Epithelial cell of esophagus (primary cell): ENCODE measurements around the gene GPR173.

Experiments
- DNase-seq: peaks from one replicate; pipeline ENCODE4 v3.0.0; 2010; ENCODE audit warnings: low read depth
- H3K4me3 ChIP-seq: 2 replicates; pipeline ENCODE4 v1.5.1; 2011; ENCODE audit warnings: mild to moderate bottlenecking, low read length, control low read depth
- TF ChIP-seq, protein P1 (sequence below): IDR thresholded peaks from 2 replicates; pipeline ENCODE4 v1.5.1; 2011; ENCODE audit warnings: low read depth, mild to moderate bottlenecking, low read length, control low read depth, inconsistent platforms; ENCODE audit not compliant: insufficient read depth; ENCODE audit errors: missing control alignments

GPR173 gene

DNA sequence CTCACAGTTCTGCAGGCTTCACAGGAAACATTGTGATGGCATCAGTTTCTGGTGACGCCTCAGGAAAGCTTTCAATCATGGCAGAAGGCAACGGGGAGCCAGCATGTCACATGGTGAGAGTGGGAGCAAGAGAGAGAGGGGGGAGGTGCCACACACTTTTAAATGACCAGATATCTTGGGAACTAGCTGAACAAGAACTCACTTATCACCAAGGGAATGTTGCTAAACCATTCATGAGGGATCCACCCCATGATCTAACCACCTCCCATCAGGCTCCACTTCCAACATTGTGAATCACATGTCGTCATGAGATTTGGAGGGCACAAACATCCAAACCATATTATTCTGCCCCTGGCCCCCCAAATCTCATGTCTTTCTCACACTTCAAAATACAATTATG, 43.3 kb upstream of the GPR173 start:
- no peak overlapping the region for H3K4me3 ChIP-seq
- DNase-seq: peak; percentile 29
- TF ChIP-seq, protein P1, sequence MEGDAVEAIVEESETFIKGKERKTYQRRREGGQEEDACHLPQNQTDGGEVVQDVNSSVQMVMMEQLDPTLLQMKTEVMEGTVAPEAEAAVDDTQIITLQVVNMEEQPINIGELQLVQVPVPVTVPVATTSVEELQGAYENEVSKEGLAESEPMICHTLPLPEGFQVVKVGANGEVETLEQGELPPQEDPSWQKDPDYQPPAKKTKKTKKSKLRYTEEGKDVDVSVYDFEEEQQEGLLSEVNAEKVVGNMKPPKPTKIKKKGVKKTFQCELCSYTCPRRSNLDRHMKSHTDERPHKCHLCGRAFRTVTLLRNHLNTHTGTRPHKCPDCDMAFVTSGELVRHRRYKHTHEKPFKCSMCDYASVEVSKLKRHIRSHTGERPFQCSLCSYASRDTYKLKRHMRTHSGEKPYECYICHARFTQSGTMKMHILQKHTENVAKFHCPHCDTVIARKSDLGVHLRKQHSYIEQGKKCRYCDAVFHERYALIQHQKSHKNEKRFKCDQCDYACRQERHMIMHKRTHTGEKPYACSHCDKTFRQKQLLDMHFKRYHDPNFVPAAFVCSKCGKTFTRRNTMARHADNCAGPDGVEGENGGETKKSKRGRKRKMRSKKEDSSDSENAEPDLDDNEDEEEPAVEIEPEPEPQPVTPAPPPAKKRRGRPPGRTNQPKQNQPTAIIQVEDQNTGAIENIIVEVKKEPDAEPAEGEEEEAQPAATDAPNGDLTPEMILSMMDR: no peak

DNA sequence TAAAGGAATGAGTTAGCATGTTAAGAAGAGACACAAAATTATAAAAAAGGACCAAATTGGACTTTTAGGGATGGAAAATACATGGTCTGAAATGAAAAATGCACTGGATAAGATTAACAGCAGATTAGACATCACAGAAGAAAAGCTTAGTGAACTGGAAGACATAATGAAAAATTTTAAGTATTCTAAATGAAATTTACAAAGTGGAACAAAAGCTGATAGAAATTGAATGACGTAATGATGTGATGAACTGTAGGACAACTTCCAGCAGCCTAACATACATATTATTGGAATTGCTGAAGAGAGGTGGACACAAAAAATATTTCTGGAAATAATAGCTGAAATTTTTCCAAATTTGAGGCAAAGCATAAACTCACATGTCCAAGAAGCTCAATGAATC, 39.6 kb upstream of the GPR173 start:
- DNase-seq: no peak
- TF ChIP-seq, protein P1: no peak
- no peak overlapping the region for H3K4me3 ChIP-seq

DNA sequence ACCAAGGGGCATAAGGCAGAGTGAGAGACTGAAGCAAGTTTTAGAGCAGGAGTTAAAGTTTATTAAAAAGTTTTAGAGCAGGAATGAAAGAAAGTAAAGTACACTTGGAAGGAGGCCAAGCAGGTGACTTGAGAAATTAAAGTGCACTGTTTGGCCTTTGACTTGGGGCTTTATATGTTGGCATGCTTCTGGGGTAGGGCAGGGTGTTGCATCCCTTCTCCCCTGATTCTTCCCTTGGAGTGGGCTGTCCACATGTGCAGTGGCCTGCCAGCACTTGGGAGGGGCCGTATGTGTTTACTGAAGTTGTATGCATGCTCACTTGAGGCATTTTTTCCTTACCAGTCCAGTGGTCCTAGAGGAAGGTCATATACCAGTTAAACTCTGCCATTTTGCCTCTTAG, 35.3 kb upstream of the GPR173 start:
- DNase-seq: no peak
- H3K4me3 ChIP-seq: no peak overlapping the region
- TF ChIP-seq, protein P1: no peak

DNA sequence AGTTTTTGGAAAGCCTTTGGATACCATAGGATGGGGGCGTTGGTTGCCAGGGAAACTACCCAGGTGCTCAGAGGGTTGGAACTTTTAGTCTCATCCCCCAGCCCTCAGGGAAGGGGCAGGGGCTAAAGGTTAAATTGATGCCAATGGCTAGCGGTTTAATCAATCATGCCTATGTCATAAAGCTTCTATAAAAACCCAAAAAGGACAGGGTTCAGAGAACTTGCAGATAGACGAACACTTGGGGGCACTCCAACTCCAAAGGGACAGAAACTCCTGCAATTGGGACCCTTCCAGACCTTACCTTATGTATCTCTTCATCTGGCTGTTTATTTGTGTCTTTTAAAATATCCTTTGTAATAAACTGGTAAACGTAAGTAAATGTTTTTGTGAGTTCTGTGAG, 30.0 kb upstream of the GPR173 start:
- no peak for DNase-seq
- no peak overlapping the region for H3K4me3 ChIP-seq
- TF ChIP-seq, protein P1: no peak

DNA sequence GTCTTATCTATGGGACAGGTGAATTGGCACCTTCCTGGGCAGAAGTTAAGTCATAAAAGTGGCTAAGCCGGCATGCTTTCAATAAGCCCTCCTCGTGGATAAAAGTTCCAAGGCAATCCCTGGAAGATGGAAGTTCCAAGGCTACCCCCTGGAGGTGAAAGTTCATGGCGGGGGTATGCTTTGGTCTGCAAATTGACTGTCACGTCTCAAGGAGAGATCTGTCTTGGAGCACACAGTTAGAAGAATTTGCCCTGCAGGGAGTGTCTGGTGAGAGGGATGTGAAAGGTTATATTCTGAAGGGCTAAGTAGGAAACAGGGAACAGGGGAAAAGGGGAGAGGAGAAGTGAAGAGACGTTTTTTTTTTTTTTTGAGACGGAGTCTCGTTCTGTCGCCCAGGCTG, 26.2 kb upstream of the GPR173 start:
- TF ChIP-seq, protein P1: no peak
- no peak overlapping the region for H3K4me3 ChIP-seq
- no peak for DNase-seq

DNA sequence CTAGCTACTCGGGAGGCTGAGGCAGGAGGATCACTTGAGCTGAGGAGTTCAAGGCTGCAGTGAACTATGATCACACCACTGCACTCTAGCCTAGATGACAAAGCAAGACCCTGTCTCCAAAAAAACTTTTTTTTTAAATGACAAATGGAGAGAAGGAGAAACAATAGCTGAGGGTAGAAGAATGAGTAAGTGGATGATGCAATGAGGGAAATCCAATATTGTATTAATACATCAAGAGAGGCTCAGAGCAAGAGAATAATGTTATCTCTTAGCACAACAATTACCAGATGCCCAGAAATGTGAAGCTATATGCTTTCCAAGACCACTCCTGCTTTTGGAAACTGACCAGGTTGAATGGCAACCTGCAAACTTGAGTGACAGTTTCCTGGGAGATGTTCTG, 19.9 kb upstream of the GPR173 start:
- DNase-seq: no peak
- TF ChIP-seq, protein P1: no peak

DNA sequence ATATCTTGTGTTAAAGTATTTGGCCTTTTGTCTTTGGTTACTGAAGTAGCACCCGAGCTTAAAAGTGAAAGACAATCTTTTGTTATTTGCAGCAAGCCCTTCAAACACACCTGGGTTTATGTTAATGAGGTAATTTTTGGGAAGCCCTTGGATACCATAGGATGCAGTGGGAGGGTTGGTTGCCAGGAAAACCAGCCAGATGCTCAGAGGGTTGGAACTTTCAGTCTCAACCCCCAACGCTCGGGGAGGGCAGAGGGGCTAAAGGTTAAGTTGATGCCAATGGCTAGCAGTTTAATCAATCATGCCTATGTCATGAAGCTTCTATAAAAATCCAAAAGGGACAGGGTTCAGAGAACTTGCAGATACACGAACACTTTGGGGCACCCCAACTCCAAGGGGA, 17.2 kb upstream of the GPR173 start:
- H3K4me3 ChIP-seq: no peak overlapping the region
- TF ChIP-seq, protein P1: no peak
- DNase-seq: no peak

More for the DNA sequence above, 19.9 kb upstream of the GPR173 start:
- no peak overlapping the region for H3K4me3 ChIP-seq
